Fibroblast of villous mesenchyme (primary cell): ENCODE measurements around the gene ELP5. TPM values are rescaled to one million over a fixed set of nuclear protein-coding genes. Genes with fewer than 3 reads are reported as not detected.

Source experiments
- DNase-seq: peaks from one replicate; pipeline ENCODE4 v3.0.0-alpha.2; 2010; ENCODE audit warnings: low read depth
- H3K4me3 ChIP-seq: 2 replicates; pipeline ENCODE4 v1.5.1; 2011; ENCODE audit warnings: low read depth, mild to moderate bottlenecking, low read length
- CTCF ChIP-seq: IDR thresholded peaks from 2 replicates; pipeline ENCODE4 v1.5.1; 2012; ENCODE audit warnings: low read depth, mild to moderate bottlenecking, low read length; ENCODE audit not compliant: insufficient read depth
- total RNA-seq: library from RNA; depleted of rRNA; stranded (reverse); fragments of >200 nt; gene quantifications from 2 replicates; pipeline ENCODE4 v1.2.3, GENCODE V29; 2012

Gene ELP5
- total RNA-seq, 1 donor = 36.3 TPM

- H3K4me3 ChIP-seq = peak overlapping the region; percentile 56
- TF ChIP-seq CTCF = no peak
- DNase-seq = no peak
These were observed 11.2 kb downstream of the ELP5 start for GRCh38 chr17:7262935-7263800.

GRCh38 chr17:7263801-7264078 is 11.7 kb downstream of the ELP5 start:
- TF ChIP-seq CTCF = no peak
- H3K4me3 ChIP-seq = no peak overlapping the region
- DNase-seq = no peak

- TF ChIP-seq CTCF = no peak
- H3K4me3 ChIP-seq = no peak overlapping the region
- no peak for DNase-seq
These were observed 14.8 kb downstream of the ELP5 start for GRCh38 chr17:7266784-7267183.

GRCh38 chr17:7279448-7279847 is 27.4 kb downstream of the ELP5 start:
- TF ChIP-seq CTCF = no peak
- no peak for DNase-seq
- no peak overlapping the region for H3K4me3 ChIP-seq

- H3K4me3 ChIP-seq = peak overlapping the region; percentile 50
- DNase-seq = peak; percentile 78
- peak; percentile 92 for TF ChIP-seq CTCF
These were observed 28.6 kb downstream of the ELP5 start for GRCh38 chr17:7280519-7281073.

- peak within 1 kb of the TSS; percentile 63 for H3K4me3 ChIP-seq
- no peak for TF ChIP-seq CTCF
- DNase-seq = peak; percentile 94
These were observed 29.3 kb downstream of the ELP5 start, which contains the start of gene SLC2A4 for GRCh38 chr17:7281074-7281952. Gene SLC2A4, plus strand, starts transcription at chr17:7281718. Its CDS starts 217 bp downstream, at chr17:7281935.
